Measurements from ENCODE around the gene EVC2.

EVC2 gene

DNA sequence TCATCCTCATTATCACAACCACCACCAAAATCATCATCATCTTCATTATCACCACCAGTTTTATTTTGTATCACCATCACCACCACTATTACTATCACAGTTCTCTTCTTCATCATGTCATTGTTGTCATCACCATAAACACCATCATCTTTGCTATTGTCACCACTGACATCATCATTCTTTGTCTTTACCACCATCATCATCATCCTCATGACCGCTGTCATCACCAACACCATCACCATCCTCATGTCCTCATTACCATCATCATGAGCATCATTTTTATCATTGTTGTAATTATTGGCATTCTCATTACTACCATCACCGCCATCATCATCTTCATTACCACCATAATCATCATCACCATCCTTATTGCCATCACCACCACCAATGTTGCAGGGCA, 34.0 kb upstream of the EVC2 start:
- Histone ChIP-seq H3K27me3 (ENCODE audit: low read depth, low read length) (no peaks in the 10 kb centered on the region), H2AFZ (ENCODE audit: low read depth, low read length) (no peak overlapping the region), H3K4me2 (ENCODE audit: low read length) (no peak overlapping the region), H3K9me3 (ENCODE audit: insufficient read depth, low read length) (no peaks in the 10 kb centered on the region), H4K20me1 (ENCODE audit: insufficient read depth, low read length) (no peaks in the 10 kb centered on the region), H3K9ac (ENCODE audit: low read length) (no peak overlapping the region), H3K4me1 (ENCODE audit: low read length) (no peaks in the 10 kb centered on the region), H3K36me3 (replicated peaks; ENCODE audit: low read depth, low read length) (peaks cover 31% of the 10 kb centered on the region), H3K79me2 (ENCODE audit: low read length) (no peaks in the 10 kb centered on the region), H3K27ac (ENCODE audit: low read length) (no peak overlapping the region), H3K4me3 (ENCODE audit: low read length) (no peak overlapping the region)
- no peak for TF ChIP-seq EZH2phosphoT487 (IDR thresholded peaks at IDR 0.05; ENCODE audit: low read depth)
- TF ChIP-seq, protein P1, sequence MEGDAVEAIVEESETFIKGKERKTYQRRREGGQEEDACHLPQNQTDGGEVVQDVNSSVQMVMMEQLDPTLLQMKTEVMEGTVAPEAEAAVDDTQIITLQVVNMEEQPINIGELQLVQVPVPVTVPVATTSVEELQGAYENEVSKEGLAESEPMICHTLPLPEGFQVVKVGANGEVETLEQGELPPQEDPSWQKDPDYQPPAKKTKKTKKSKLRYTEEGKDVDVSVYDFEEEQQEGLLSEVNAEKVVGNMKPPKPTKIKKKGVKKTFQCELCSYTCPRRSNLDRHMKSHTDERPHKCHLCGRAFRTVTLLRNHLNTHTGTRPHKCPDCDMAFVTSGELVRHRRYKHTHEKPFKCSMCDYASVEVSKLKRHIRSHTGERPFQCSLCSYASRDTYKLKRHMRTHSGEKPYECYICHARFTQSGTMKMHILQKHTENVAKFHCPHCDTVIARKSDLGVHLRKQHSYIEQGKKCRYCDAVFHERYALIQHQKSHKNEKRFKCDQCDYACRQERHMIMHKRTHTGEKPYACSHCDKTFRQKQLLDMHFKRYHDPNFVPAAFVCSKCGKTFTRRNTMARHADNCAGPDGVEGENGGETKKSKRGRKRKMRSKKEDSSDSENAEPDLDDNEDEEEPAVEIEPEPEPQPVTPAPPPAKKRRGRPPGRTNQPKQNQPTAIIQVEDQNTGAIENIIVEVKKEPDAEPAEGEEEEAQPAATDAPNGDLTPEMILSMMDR (IDR thresholded peaks at IDR 0.05; ENCODE audit: low read depth, low read length), result no peak

DNA sequence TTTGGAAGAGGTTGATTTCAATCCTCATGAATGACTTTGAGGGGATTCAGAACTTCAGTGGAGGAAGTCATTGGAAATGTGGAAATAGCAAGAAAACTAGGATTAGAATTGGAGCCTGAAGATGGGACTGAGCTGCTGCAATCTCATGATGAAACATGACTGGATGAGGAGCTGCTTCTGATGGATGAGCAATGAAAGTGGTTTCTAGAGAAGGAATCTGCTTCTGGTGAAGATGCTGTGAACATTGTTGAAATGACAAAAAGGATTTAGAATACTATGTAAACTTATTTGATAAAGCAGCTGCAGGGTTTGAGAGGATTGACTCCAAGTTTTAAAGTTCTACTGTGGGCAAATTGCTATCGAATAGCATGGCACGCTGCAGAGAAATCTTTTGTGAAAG, 29.7 kb upstream of the EVC2 start:
- Histone ChIP-seq H3K27ac (ENCODE audit: low read length) (no peak overlapping the region), H3K79me2 (ENCODE audit: low read length) (no peaks in the 10 kb centered on the region), H3K4me3 (ENCODE audit: low read length) (no peak overlapping the region), H3K4me1 (ENCODE audit: low read length) (no peaks in the 10 kb centered on the region), H3K4me2 (ENCODE audit: low read length) (no peak overlapping the region), H3K9me3 (ENCODE audit: insufficient read depth, low read length) (no peaks in the 10 kb centered on the region), H3K36me3 (replicated peaks; ENCODE audit: low read depth, low read length) (peaks cover 13% of the 10 kb centered on the region), H3K9ac (ENCODE audit: low read length) (no peak overlapping the region), H4K20me1 (ENCODE audit: insufficient read depth, low read length) (no peaks in the 10 kb centered on the region), H3K27me3 (ENCODE audit: low read depth, low read length) (no peaks in the 10 kb centered on the region), H2AFZ (ENCODE audit: low read depth, low read length) (no peak overlapping the region)
- TF ChIP-seq, protein P1 (IDR thresholded peaks at IDR 0.05; ENCODE audit: low read depth, low read length), result no peak
- TF ChIP-seq EZH2phosphoT487 (IDR thresholded peaks at IDR 0.05; ENCODE audit: low read depth), result no peak

DNA sequence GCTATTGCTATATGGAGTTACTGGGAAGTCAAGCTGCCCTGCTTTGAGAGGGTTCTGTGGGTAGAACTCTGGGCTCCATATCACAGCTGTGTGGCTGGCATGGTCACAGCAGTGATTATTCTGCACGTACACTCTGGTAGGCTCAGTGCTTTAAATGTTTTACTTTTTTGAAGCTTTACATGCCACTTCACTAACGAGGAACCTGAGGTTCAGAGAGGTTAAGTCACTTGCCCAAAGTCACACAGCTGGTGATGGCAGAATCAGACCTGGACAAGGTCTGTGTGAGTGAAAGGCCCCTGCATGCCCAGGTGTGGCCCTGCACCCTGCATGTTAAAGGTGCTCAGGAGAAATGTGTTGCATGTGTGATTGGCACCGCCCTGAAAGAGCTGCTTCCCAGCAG, 27.1 kb upstream of the EVC2 start:
- Histone ChIP-seq H3K36me3 (replicated peaks; ENCODE audit: low read depth, low read length) (peaks cover 8% of the 10 kb centered on the region), H3K4me2 (ENCODE audit: low read length) (no peak overlapping the region), H4K20me1 (ENCODE audit: insufficient read depth, low read length) (no peaks in the 10 kb centered on the region), H2AFZ (ENCODE audit: low read depth, low read length) (no peak overlapping the region), H3K79me2 (ENCODE audit: low read length) (no peaks in the 10 kb centered on the region), H3K27ac (ENCODE audit: low read length) (no peak overlapping the region), H3K27me3 (ENCODE audit: low read depth, low read length) (no peaks in the 10 kb centered on the region), H3K4me3 (ENCODE audit: low read length) (no peak overlapping the region), H3K9ac (ENCODE audit: low read length) (no peak overlapping the region), H3K4me1 (ENCODE audit: low read length) (no peaks in the 10 kb centered on the region), H3K9me3 (ENCODE audit: insufficient read depth, low read length) (no peaks in the 10 kb centered on the region)
- no peak for TF ChIP-seq EZH2phosphoT487 (IDR thresholded peaks at IDR 0.05; ENCODE audit: low read depth)
- TF ChIP-seq, protein P1 (IDR thresholded peaks at IDR 0.05; ENCODE audit: low read depth, low read length), result no peak

DNA sequence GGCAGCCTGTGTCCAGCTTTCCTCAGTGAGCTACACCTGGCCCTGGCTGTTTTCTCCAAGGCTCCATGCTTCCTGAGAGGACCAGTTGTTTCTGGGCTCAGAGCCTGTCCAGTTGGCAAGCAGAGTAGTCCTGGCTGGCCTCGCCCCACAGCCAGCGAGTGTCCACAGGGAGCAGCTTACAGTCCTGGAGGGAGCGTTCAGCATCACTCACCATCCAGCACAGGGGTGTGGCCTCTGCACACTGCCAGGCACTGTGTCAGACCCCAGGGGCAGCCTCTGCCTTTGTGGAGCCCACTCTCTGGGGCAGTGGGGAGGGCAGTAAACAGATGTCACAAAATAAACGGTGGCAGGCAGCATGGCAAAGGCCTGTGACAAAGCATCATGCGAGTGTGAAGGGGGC, 26.5 kb upstream of the EVC2 start:
- TF ChIP-seq, protein P1 (IDR thresholded peaks at IDR 0.05; ENCODE audit: low read depth, low read length), result no peak
- no peak for TF ChIP-seq EZH2phosphoT487 (IDR thresholded peaks at IDR 0.05; ENCODE audit: low read depth)
- Histone ChIP-seq H3K79me2 (ENCODE audit: low read length) (no peaks in the 10 kb centered on the region), H2AFZ (ENCODE audit: low read depth, low read length) (no peak overlapping the region), H3K27ac (ENCODE audit: low read length) (no peak overlapping the region), H3K27me3 (ENCODE audit: low read depth, low read length) (no peaks in the 10 kb centered on the region), H3K4me2 (ENCODE audit: low read length) (no peak overlapping the region), H3K9me3 (ENCODE audit: insufficient read depth, low read length) (no peaks in the 10 kb centered on the region), H3K4me1 (ENCODE audit: low read length) (no peaks in the 10 kb centered on the region), H4K20me1 (ENCODE audit: insufficient read depth, low read length) (no peaks in the 10 kb centered on the region), H3K9ac (ENCODE audit: low read length) (no peak overlapping the region), H3K4me3 (ENCODE audit: low read length) (no peak overlapping the region), H3K36me3 (replicated peaks; ENCODE audit: low read depth, low read length) (peaks cover 10% of the 10 kb centered on the region)

Data from OCI-LY3 (cell line).